KMS-11 (cell line): Measurements from ENCODE around the gene NPAT.

ENCODE experiments used
- H2AFZ ChIP-seq: fragments of 200-600 bp; sonication (generic); 2 replicates; pipeline ENCODE4 v1.6.1; 2016; ENCODE audit warnings: antibody characterized with exemption, mixed run types, low read depth
- H3K27ac ChIP-seq: fragments of 200-600 bp; sonication (generic); 2 replicates; pipeline ENCODE4 v1.6.1; 2016; ENCODE audit warnings: mild to moderate bottlenecking, mixed run types
- H3K27me3 ChIP-seq: fragments of 200-600 bp; sonication (generic); 2 replicates; pipeline ENCODE4 v1.6.1; 2017; ENCODE audit warnings: mild to moderate bottlenecking, low read depth, mixed run types, moderate library complexity; ENCODE audit not compliant: insufficient read depth
- H3K36me3 ChIP-seq: fragments of 200-600 bp; sonication (generic); 2 replicates; pipeline ENCODE4 v1.6.1; 2017; ENCODE audit warnings: mild to moderate bottlenecking, mixed run types; ENCODE audit not compliant: insufficient read depth
- H3K4me1 ChIP-seq: fragments of 200-600 bp; sonication (generic); 2 replicates; pipeline ENCODE4 v1.6.1; 2016; ENCODE audit warnings: mild to moderate bottlenecking, low read depth, mixed run types; ENCODE audit not compliant: poor library complexity, severe bottlenecking
- H3K4me2 ChIP-seq: fragments of 200-600 bp; sonication (generic); 2 replicates; pipeline ENCODE4 v1.7.0; 2016; ENCODE audit warnings: mild to moderate bottlenecking, mixed run types
- H3K4me3 ChIP-seq: fragments of 200-600 bp; sonication (generic); IDR thresholded peaks from 2 replicates; pipeline ENCODE4 v1.6.1; 2017; ENCODE audit warnings: low read depth, low read length, mixed read lengths; ENCODE audit not compliant: insufficient read depth
- H3K79me2 ChIP-seq: fragments of 200-600 bp; sonication (generic); 2 replicates; pipeline ENCODE4 v1.6.1; 2016; ENCODE audit warnings: low read depth, mixed run types; ENCODE audit not compliant: insufficient read depth
- H3K9ac ChIP-seq: fragments of 200-600 bp; sonication (generic); 2 replicates; pipeline ENCODE4 v1.6.1; 2016; ENCODE audit warnings: mild to moderate bottlenecking, mixed run types
- H4K20me1 ChIP-seq: fragments of 200-600 bp; sonication (generic); 2 replicates; pipeline ENCODE4 v1.6.1; 2016; ENCODE audit warnings: mild to moderate bottlenecking, mixed run types; ENCODE audit not compliant: insufficient read depth
- TF ChIP-seq, protein P1 (sequence below): fragments of 200-600 bp; sonication (generic); conservative IDR thresholded peaks from 2 replicates; pipeline ENCODE4 v1.6.1; 2017; ENCODE audit warnings: low read depth, mild to moderate bottlenecking, antibody characterized with exemption, low read length, moderate library complexity, mixed read lengths

Gene NPAT

DNA sequence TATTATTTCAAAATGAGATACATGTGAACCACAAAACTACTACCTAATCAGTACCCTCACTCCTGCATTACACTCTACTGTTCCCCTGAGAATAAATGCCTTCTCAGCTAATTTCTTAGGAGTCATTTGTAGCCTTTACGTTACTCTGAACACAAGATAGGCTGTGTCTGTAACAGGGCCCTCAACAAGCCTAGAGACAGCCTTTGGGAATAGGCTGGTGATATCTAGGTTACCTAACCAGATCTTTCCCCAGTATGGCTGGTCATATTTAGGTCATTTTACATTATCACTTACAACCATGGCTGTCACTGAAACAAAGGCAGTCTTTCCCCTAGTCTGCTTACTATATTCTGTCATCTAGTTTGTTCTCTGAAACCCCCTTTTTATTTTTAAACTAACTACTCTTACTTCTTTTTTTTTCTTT lies 14.6 kb upstream of the NPAT start:
- H3K27ac ChIP-seq, result no peak overlapping the region
- TF ChIP-seq, protein P1, sequence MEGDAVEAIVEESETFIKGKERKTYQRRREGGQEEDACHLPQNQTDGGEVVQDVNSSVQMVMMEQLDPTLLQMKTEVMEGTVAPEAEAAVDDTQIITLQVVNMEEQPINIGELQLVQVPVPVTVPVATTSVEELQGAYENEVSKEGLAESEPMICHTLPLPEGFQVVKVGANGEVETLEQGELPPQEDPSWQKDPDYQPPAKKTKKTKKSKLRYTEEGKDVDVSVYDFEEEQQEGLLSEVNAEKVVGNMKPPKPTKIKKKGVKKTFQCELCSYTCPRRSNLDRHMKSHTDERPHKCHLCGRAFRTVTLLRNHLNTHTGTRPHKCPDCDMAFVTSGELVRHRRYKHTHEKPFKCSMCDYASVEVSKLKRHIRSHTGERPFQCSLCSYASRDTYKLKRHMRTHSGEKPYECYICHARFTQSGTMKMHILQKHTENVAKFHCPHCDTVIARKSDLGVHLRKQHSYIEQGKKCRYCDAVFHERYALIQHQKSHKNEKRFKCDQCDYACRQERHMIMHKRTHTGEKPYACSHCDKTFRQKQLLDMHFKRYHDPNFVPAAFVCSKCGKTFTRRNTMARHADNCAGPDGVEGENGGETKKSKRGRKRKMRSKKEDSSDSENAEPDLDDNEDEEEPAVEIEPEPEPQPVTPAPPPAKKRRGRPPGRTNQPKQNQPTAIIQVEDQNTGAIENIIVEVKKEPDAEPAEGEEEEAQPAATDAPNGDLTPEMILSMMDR, result no peak
- no peak overlapping the region for H3K4me2 ChIP-seq
- peaks cover 40% of the 10 kb centered on the region for H3K4me1 ChIP-seq
- H3K4me3 ChIP-seq, result no peak overlapping the region
- H3K27me3 ChIP-seq, result no peaks in the 10 kb centered on the region
- H2AFZ ChIP-seq, result no peak overlapping the region
- no peaks in the 10 kb centered on the region for H3K36me3 ChIP-seq
- H4K20me1 ChIP-seq, result no peaks in the 10 kb centered on the region
- H3K9ac ChIP-seq, result no peak overlapping the region
- no peaks in the 10 kb centered on the region for H3K79me2 ChIP-seq

GRCh38 chr11:108235633-108236032 lies 13.2 kb upstream of the NPAT start:
- Histone ChIP-seq H4K20me1 (no peaks in the 10 kb centered on the region), H3K27me3 (no peaks in the 10 kb centered on the region), H3K4me1 (peaks cover 40% of the 10 kb centered on the region), H3K36me3 (no peaks in the 10 kb centered on the region), H2AFZ (no peak overlapping the region), H3K9ac (no peak overlapping the region), H3K79me2 (no peaks in the 10 kb centered on the region), H3K4me2 (no peak overlapping the region), H3K4me3 (no peak overlapping the region), H3K27ac (no peak overlapping the region)
- TF ChIP-seq, protein P1, result no peak

GRCh38 chr11:108235192-108235591 lies 12.8 kb upstream of the NPAT start:
- no peaks in the 10 kb centered on the region for H4K20me1 ChIP-seq
- H3K4me1 ChIP-seq, result peaks cover 40% of the 10 kb centered on the region
- H3K36me3 ChIP-seq, result no peaks in the 10 kb centered on the region
- no peaks in the 10 kb centered on the region for H3K27me3 ChIP-seq
- no peaks in the 10 kb centered on the region for H3K79me2 ChIP-seq
- TF ChIP-seq, protein P1, result no peak
- H3K4me3 ChIP-seq, result no peak overlapping the region
- no peak overlapping the region for H2AFZ ChIP-seq
- no peak overlapping the region for H3K27ac ChIP-seq
- no peak overlapping the region for H3K4me2 ChIP-seq
- no peak overlapping the region for H3K9ac ChIP-seq

DNA sequence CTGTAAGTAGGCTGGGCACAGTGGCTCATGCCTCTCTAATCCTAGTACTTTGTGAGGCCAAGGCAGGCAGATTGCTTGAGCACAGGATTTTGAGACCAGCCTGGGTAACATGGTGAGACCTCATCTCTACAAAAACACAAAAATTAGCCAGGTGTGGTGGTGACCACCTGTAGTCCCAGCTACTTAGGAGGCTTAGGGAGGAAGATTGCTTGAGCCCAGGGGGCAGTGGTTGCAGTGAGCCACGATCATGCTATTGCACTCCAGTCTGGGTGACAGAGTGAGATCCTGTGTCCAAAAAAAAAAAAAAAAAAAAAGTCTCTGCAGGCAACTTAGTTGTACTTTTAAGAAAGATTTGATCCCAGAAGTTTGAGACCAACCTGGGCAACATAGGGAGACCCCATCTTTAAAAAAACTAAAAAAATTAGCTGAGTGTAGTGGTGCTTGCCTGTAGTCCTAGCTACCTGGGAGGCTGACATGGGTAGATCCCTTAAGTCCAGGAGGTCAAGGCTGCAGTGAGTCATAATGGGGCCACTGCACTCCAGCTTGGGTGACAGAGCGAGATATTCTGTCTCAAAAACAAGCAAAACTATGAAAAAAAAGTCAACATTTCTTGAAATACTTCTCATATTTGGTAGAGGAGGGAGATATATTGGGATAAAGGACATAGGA lies 11.0 kb upstream of the NPAT start:
- Histone ChIP-seq H3K27me3 (no peaks in the 10 kb centered on the region), H3K4me2 (no peak overlapping the region), H3K36me3 (no peaks in the 10 kb centered on the region), H3K4me1 (peaks cover 25% of the 10 kb centered on the region), H3K27ac (no peak overlapping the region), H3K79me2 (no peaks in the 10 kb centered on the region), H4K20me1 (no peaks in the 10 kb centered on the region), H2AFZ (no peak overlapping the region), H3K9ac (no peak overlapping the region), H3K4me3 (no peak overlapping the region)
- TF ChIP-seq, protein P1, result no peak
